RCC 7860 (cell line): ENCODE data around the gene HCLS1.

ENCODE experiments used
- DNase-seq: peaks from one replicate; pipeline ENCODE4 v3.0.0-alpha.2; 2015; ENCODE audit warnings: low spot score
- FAIRE-seq: peaks from 2 replicates; lab custom pipeline; 2012; peaks lifted over from hg19 to GRCh38; lab: Jason Lieb, UNC

Gene HCLS1

GRCh38 chr3:121658716-121659435 is 1.8 kb downstream of the HCLS1 start:
- FAIRE-seq: no peak
- DNase-seq: no peak

GRCh38 chr3:121654493-121655385 is 6.0 kb downstream of the HCLS1 start:
- no peak for FAIRE-seq
- no peak for DNase-seq

- no peak for DNase-seq
Measured at GRCh38 chr3:121651684-121652083, 9.0 kb downstream of the HCLS1 start.

GRCh38 chr3:121649645-121650044 is 11.1 kb downstream of the HCLS1 start:
- DNase-seq (no peak), FAIRE-seq (no peak)

More at GRCh38 chr3:121651684-121652083, 9.0 kb downstream of the HCLS1 start:
- no peak for FAIRE-seq

- FAIRE-seq (no peak), DNase-seq (no peak)
Measured at GRCh38 chr3:121648219-121648958, 12.3 kb downstream of the HCLS1 start.

GRCh38 chr3:121645054-121645453 is 15.6 kb downstream of the HCLS1 start:
- DNase-seq (no peak), FAIRE-seq (no peak)

GRCh38 chr3:121642601-121643314 is 17.9 kb downstream of the HCLS1 start:
- DNase-seq (no peak), FAIRE-seq (no peak)

GRCh38 chr3:121641127-121641526 is 19.6 kb downstream of the HCLS1 start:
- DNase-seq (no peak), FAIRE-seq (no peak)

- DNase-seq (no peak), FAIRE-seq (no peak)
Measured at GRCh38 chr3:121637922-121638321, 22.8 kb downstream of the HCLS1 start.

GRCh38 chr3:121630355-121630754 is 30.3 kb downstream of the HCLS1 start:
- no peak for FAIRE-seq

GRCh38 chr3:121629601-121630000 is 31.1 kb downstream of the HCLS1 start:
- FAIRE-seq (no peak), DNase-seq (no peak)

More at GRCh38 chr3:121630355-121630754, 30.3 kb downstream of the HCLS1 start:
- no peak for DNase-seq

- FAIRE-seq: no peak
Measured at GRCh38 chr3:121627622-121628021, 33.1 kb downstream of the HCLS1 start.

GRCh38 chr3:121627211-121627610 is 33.5 kb downstream of the HCLS1 start:
- no peak for DNase-seq
- no peak for FAIRE-seq

More at GRCh38 chr3:121627622-121628021, 33.1 kb downstream of the HCLS1 start:
- DNase-seq: no peak

- FAIRE-seq: no peak
- DNase-seq: no peak
Measured at GRCh38 chr3:121626495-121626894, 34.2 kb downstream of the HCLS1 start.

GRCh38 chr3:121624147-121624899 is 36.4 kb downstream of the HCLS1 start:
- DNase-seq: no peak
- no peak for FAIRE-seq

- no peak for DNase-seq
- no peak for FAIRE-seq
Measured at GRCh38 chr3:121621491-121621890, 39.2 kb downstream of the HCLS1 start.

- no peak for DNase-seq
- no peak for FAIRE-seq
Measured at GRCh38 chr3:121619691-121620090, 41.0 kb downstream of the HCLS1 start.

- FAIRE-seq (no peak), DNase-seq (no peak)
Measured at GRCh38 chr3:121606106-121606505, 54.6 kb downstream of the HCLS1 start.

GRCh38 chr3:121604759-121605158 is 55.9 kb downstream of the HCLS1 start:
- DNase-seq (no peak), FAIRE-seq (no peak)
